Immature natural killer cell (primary cell): Measurements from ENCODE around the gene ZBED4. TPM values are rescaled to one million over a fixed set of nuclear protein-coding genes. Genes with fewer than 3 reads are reported as not detected.
A peak's percentile ranks its signal among the peaks of the same experiment; 100 is the strongest.

Source experiments
- DNase-seq, 3 donors: peaks; one replicate each; pipeline ENCODE4 v3.0.0; 2022; ENCODE audit warnings: mixed read lengths in 1 of 3
- H3K27ac Mint-ChIP-seq, 6 donors: one replicate each; pipeline ENCODE4 v1.8.0; 2020; ENCODE audit warnings: mixed read lengths in 6 of 6, mild to moderate bottlenecking in 5 of 6, inconsistent platforms in 4 of 6, moderate library complexity in 3 of 6
- H3K27me3 Mint-ChIP-seq, 3 donors: one replicate each; pipeline ENCODE4 v1.8.0; 2020 to 2021; ENCODE audit warnings: low read depth in 3 of 3, mild to moderate bottlenecking in 3 of 3, mixed read lengths in 3 of 3, moderate library complexity in 3 of 3, inconsistent platforms in 1 of 3
- H3K36me3 Mint-ChIP-seq, 3 donors: one replicate each; pipeline ENCODE4 v1.8.0; 2020; ENCODE audit warnings: mixed read lengths in 3 of 3, inconsistent platforms in 2 of 3, mild to moderate bottlenecking in 2 of 3
- H3K4me1 Mint-ChIP-seq, 2 donors: one replicate each; pipeline ENCODE4 v1.8.0; 2020; ENCODE audit warnings: inconsistent platforms in 2 of 2, mild to moderate bottlenecking in 2 of 2, mixed read lengths in 2 of 2, moderate library complexity in 1 of 2
- H3K4me3 Mint-ChIP-seq, 5 donors: one replicate each; pipeline ENCODE4 v1.8.0; 2020; ENCODE audit warnings: mild to moderate bottlenecking in 5 of 5, mixed read lengths in 5 of 5, inconsistent platforms in 3 of 5, moderate library complexity in 3 of 5
- H3K9me3 Mint-ChIP-seq, 6 donors: one replicate each; pipeline ENCODE4 v1.8.0; 2020; ENCODE audit warnings: mild to moderate bottlenecking in 6 of 6, mixed read lengths in 6 of 6, inconsistent platforms in 4 of 6, moderate library complexity in 3 of 6
- polyA plus RNA-seq, 3 donors: library from polyadenylated mRNA; unstranded; fragments of 300-500 nt; fragmentation: Illumina TruSeq; gene quantifications; one replicate each; pipeline ENCODE4 v1.2.3, GENCODE V29; 2021

The ZBED4 gene
- polyA plus RNA-seq, 3 donors from 2014 or later = 4.1 to 9.7 (median 4.6) TPM

DNA sequence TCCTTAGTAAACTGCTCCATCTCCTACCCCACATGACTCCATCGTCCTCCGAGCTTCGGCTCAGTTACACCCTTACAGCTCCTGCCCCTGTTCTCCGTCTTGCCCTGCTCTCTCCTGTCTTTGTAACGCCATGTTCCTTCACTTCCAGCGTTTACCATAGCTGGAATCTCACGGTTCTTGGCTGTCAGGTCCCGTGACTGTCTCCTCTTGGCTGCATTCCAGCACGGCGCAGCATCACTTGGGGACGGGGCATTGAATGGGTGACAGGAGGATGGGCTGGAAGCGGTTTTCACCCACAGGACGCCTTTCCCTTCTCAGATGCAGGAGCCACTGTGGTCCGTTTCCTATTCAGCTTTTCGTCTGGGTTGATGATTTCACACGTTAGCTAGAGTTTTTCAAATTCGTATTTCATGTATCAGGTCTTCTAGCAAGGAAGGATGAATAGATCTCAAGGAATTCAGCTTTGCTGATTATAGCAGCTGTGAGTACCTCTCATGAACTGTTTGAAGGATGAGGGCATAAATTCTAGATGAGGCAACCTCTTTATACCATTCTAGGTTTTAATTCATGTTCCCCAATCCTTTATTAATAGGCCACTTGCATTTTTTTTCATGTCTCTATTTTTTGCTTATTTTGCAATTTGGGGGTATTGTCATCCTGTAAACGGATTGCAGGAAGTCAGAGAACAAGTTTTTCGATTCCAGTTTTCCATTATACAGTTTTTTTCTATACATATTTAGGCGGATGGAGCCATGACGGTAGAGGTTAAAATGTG, 29.1 kb downstream of the ZBED4 start:
- no peak for DNase-seq
- H3K36me3 Mint-ChIP-seq = peaks cover 17 to 39% (median 19%) of the 10 kb centered on the region in 3 donors
- H3K27ac Mint-ChIP-seq = peak overlapping the region in 3 of 6 donors; percentile 0 to 54 (median 53)
- H3K4me3 Mint-ChIP-seq = peak overlapping the region in 1 of 5 donors; percentile 6
- H3K4me1 Mint-ChIP-seq = peaks cover 33 to 46% of the 10 kb centered on the region in 2 donors
- peaks cover 0 to 14% (median 5%) of the 10 kb centered on the region in 3 donors for H3K27me3 Mint-ChIP-seq
- no peaks in the 10 kb centered on the region for H3K9me3 Mint-ChIP-seq

DNA sequence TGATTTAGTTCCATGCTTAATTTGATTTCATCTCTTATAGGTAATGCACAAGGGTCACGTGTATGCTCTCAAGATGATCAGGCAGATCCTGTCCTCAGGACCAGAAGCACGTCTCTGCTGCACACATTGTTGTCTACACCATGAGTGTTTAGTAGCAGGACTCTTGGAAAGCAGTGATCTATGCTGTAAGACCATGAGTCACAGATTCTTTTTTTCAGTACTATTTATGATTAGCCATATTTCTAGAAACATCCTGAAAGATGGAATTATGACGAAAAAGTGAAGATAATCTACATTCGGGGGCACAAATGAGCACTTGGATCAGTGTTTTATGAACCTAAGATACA, 29.6 kb downstream of the ZBED4 start:
- peaks cover 23 to 42% (median 23%) of the 10 kb centered on the region in 3 donors for H3K36me3 Mint-ChIP-seq
- H3K4me3 Mint-ChIP-seq = peak overlapping the region in 1 of 5 donors; percentile 6
- H3K27me3 Mint-ChIP-seq = peaks cover 0 to 14% (median 5%) of the 10 kb centered on the region in 3 donors
- DNase-seq = no peak
- no peaks in the 10 kb centered on the region for H3K9me3 Mint-ChIP-seq
- peak overlapping the region in 2 of 6 donors; percentile 7 to 53 for H3K27ac Mint-ChIP-seq
- H3K4me1 Mint-ChIP-seq = peaks cover 33 to 46% of the 10 kb centered on the region in 2 donors

DNA sequence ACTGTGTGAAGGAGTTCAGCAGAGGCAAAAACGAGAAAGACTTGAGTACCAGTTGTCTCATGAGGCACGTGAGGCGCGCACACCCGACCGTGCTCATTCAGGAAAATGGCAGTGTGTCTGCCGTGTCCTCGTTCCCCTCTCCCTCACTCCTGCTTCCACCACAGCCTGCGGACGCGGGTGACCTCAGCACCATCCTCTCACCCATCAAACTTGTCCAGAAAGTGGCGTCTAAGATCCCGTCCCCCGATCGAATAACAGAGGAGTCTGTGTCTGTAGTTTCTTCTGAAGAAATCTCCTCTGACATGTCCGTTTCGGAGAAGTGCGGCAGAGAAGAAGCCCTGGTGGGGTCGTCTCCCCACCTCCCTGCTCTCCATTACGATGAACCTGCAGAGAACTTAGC, 30.4 kb downstream of the ZBED4 start:
- no peaks in the 10 kb centered on the region for H3K9me3 Mint-ChIP-seq
- DNase-seq = no peak
- H3K4me1 Mint-ChIP-seq = peaks cover 31 to 46% of the 10 kb centered on the region in 2 donors
- no peak overlapping the region for H3K4me3 Mint-ChIP-seq
- peaks cover 23 to 49% (median 23%) of the 10 kb centered on the region in 3 donors for H3K36me3 Mint-ChIP-seq
- H3K27me3 Mint-ChIP-seq = peaks cover 0 to 14% (median 5%) of the 10 kb centered on the region in 3 donors
- H3K27ac Mint-ChIP-seq = no peak overlapping the region

DNA sequence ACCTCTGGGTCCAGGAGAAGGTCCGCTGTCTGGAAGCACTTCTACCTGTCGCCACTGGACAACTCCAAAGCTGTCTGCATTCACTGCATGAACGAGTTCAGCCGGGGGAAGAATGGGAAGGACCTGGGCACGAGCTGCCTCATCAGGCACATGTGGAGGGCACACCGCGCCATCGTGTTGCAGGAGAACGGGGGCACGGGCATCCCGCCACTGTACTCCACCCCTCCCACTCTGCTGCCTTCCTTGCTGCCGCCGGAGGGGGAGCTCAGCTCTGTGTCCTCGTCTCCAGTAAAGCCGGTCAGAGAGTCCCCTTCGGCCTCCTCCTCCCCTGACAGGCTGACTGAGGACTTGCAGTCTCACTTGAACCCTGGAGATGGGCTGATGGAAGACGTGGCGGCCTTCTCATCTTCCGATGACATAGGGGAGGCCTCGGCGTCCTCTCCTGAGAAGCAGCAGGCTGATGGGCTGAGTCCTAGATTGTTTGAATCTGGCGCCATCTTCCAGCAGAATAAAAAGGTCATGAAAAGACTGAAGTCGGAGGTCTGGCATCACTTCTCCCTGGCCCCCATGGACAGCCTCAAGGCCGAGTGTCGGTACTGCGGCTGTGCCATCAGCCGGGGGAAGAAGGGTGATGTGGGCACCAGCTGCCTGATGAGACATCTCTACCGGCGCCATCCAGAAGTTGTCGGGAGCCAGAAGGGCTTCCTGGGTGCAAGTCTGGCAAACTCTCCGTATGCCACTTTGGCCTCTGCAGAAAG, 31.0 kb downstream of the ZBED4 start:
- Mint-ChIP-seq H3K27me3 (peaks cover 0 to 13% (median 3%) of the 10 kb centered on the region in 3 donors), H3K4me3 (no peak overlapping the region), H3K9me3 (no peaks in the 10 kb centered on the region), H3K27ac (no peak overlapping the region), H3K4me1 (peaks cover 31 to 46% of the 10 kb centered on the region in 2 donors), H3K36me3 (peaks cover 27 to 55% (median 27%) of the 10 kb centered on the region in 3 donors)
- no peak for DNase-seq

DNA sequence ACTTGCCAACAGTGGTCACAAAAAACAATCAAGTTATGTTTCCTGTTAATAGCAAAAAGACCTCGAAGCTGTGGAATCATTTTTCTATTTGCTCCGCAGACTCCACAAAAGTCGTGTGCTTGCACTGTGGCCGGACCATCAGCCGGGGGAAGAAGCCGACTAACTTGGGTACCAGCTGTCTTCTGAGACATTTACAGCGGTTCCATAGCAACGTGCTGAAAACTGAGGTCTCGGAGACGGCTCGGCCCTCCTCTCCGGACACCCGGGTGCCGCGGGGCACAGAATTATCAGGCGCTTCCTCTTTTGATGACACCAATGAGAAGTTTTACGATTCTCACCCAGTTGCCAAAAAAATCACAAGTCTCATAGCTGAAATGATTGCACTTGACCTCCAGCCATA, 31.6 kb downstream of the ZBED4 start:
- Mint-ChIP-seq H3K9me3 (no peaks in the 10 kb centered on the region), H3K4me3 (no peak overlapping the region), H3K27me3 (peaks cover 0 to 13% (median 3%) of the 10 kb centered on the region in 3 donors), H3K4me1 (peaks cover 25 to 41% of the 10 kb centered on the region in 2 donors), H3K27ac (peak overlapping the region in 1 of 6 donors; percentile 48), H3K36me3 (peaks cover 28 to 61% (median 33%) of the 10 kb centered on the region in 3 donors)
- DNase-seq = no peak

DNA sequence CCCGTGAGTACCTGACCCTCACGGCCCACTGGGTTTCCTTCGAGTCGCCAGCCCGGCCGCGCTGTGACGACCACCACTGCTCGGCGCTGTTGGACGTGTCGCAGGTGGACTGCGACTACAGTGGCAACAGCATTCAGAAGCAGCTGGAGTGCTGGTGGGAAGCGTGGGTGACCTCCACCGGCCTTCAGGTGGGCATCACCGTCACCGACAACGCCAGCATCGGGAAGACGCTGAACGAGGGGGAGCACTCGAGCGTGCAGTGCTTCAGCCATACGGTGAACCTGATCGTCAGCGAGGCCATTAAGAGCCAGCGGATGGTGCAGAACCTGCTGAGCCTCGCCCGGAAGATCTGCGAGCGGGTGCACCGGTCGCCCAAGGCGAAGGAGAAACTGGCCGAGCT, 32.2 kb downstream of the ZBED4 start:
- Mint-ChIP-seq H3K4me3 (no peak overlapping the region), H3K27ac (peak overlapping the region in 1 of 6 donors; percentile 48), H3K27me3 (peaks cover 2 to 9% (median 3%) of the 10 kb centered on the region in 3 donors), H3K9me3 (no peaks in the 10 kb centered on the region), H3K36me3 (peaks cover 28 to 61% (median 33%) of the 10 kb centered on the region in 3 donors), H3K4me1 (peaks cover 22 to 35% of the 10 kb centered on the region in 2 donors)
- no peak for DNase-seq

DNA sequence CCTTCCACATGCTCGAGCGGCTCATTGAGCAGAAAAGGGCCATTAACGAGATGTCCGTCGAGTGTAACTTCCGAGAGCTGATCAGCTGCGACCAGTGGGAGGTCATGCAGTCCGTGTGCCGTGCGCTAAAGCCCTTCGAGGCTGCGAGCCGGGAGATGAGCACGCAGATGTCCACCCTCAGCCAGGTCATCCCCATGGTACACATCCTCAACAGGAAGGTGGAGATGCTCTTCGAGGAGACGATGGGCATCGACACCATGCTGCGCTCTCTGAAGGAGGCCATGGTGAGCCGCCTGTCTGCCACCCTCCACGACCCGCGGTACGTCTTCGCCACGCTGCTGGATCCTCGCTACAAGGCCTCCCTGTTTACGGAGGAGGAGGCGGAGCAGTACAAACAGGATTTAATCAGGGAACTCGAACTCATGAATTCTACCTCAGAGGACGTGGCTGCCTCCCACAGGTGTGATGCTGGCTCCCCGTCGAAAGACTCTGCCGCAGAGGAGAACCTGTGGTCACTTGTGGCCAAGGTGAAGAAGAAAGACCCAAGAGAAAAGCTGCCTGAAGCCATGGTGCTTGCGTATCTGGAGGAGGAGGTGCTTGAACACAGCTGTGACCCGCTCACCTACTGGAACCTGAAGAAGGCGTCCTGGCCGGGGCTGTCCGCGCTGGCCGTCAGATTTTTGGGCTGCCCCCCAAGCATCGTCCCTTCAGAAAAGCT, 32.9 kb downstream of the ZBED4 start:
- no peaks in the 10 kb centered on the region for H3K9me3 Mint-ChIP-seq
- peak; percentile 51 to 61 (median 51) for DNase-seq
- peak overlapping the region; percentile 40 to 82 (median 62) for H3K27ac Mint-ChIP-seq
- H3K27me3 Mint-ChIP-seq = peaks cover 2 to 9% (median 3%) of the 10 kb centered on the region in 3 donors
- peak overlapping the region in 3 of 5 donors; percentile 9 to 31 (median 24) for H3K4me3 Mint-ChIP-seq
- H3K36me3 Mint-ChIP-seq = peaks cover 33 to 67% (median 40%) of the 10 kb centered on the region in 3 donors
- H3K4me1 Mint-ChIP-seq = peaks cover 22 to 39% of the 10 kb centered on the region in 2 donors

DNA sequence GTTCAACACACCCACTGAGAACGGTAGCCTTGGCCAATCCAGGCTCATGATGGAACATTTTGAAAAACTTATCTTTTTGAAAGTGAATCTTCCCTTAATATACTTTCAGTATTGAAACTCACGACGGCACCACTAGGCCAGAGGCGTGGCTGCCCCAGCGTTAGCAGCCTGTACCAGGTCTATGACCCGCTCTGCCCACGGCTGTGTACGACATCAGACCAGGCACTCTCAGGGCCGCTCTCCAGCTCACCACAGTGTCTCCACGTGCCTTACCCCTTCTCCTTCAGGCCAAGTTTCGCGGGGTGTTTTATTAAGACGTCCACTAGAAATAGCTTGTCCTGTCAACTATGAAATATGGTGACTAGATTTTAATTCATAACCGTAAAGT, 33.4 kb downstream of the ZBED4 start:
- peaks cover 36 to 70% (median 42%) of the 10 kb centered on the region in 3 donors for H3K36me3 Mint-ChIP-seq
- H3K4me1 Mint-ChIP-seq = peaks cover 20 to 35% of the 10 kb centered on the region in 2 donors
- H3K4me3 Mint-ChIP-seq = peak overlapping the region in 3 of 5 donors; percentile 9 to 31 (median 24)
- H3K9me3 Mint-ChIP-seq = no peaks in the 10 kb centered on the region
- H3K27me3 Mint-ChIP-seq = peaks cover 2 to 9% (median 3%) of the 10 kb centered on the region in 3 donors
- peak overlapping the region; percentile 40 to 82 (median 62) for H3K27ac Mint-ChIP-seq
- no peak for DNase-seq

DNA sequence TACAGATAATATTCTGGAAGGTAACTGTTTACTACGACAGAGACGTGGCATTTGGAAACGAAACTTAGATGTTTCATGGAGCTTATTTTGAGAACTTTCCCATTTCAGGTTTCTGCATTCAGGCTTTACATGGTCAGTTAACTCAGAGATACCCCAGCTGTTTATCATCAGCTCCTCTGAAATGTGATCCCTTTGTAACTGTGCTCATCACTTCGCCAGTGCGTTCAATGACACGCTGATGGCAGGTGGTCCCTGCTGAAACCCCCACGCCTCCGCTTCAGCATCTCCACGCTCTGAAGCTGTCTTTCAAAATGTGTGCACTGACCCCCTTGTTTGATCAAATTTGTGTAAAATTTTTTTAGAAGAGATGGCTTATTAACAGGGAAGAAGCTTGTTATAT, 34.1 kb downstream of the ZBED4 start:
- Mint-ChIP-seq H3K4me1 (peaks cover 17 to 29% of the 10 kb centered on the region in 2 donors), H3K27ac (no peak overlapping the region), H3K4me3 (no peak overlapping the region), H3K27me3 (peaks cover 2 to 8% (median 3%) of the 10 kb centered on the region in 3 donors), H3K9me3 (no peaks in the 10 kb centered on the region), H3K36me3 (peaks cover 36 to 67% (median 42%) of the 10 kb centered on the region in 3 donors)
- DNase-seq = no peak

DNA sequence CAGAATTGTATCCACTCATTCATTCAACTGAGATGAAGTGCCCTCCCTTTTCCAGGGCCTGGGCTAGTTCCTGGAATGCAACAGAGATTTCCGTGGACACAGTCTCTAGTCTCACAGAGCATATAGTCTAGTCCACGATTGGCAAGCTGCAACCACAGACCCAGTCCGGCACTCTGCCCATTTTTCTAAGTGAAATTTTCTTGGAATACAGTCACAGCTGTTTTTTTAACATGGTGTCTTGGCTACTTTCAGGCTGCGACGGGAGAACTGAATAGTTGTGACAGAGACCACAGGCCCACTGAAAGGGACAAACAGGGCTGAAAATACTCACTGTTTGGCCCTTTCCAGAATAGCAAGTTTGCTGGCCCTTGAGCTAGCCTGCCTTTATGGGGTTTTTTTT, 35.4 kb downstream of the ZBED4 start:
- peaks cover 11 to 18% of the 10 kb centered on the region in 2 donors for H3K4me1 Mint-ChIP-seq
- H3K27ac Mint-ChIP-seq = no peak overlapping the region
- H3K9me3 Mint-ChIP-seq = no peaks in the 10 kb centered on the region
- no peak overlapping the region for H3K4me3 Mint-ChIP-seq
- H3K27me3 Mint-ChIP-seq = peaks cover 2 to 3% (median 3%) of the 10 kb centered on the region in 3 donors
- peaks cover 30 to 60% (median 44%) of the 10 kb centered on the region in 3 donors for H3K36me3 Mint-ChIP-seq
- no peak for DNase-seq

DNA sequence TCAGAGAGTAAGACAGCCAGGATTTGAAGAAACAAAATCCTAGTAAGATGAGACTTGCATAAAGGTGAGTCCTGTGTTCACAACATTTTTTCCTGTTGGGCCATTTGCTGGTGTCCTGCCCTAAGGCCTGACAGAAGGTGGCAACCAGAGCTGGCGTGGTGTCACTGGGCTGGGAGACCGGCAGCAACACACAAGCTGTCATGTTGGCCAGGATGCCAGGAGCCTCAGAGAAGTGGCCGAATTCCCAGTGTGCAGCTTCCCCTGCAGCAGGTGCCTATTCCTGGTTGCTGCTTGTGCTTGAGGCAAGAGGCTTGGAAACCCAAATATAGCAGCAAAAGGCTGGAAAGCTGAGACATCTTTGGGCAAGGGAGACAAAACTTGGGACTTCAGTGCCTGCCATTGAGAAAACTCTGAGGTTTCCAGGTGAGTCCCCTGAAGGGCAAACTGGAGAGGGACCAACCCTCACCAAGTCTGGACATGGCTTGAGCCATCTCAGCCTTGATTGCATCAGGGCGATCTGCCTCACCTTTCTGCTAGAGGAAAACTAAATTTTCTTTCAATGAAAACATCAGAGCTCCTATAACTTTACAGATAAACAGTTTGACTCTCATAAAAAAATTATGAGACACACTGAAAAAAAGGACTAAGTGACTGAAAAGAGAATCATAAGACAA, 38.7 kb downstream of the ZBED4 start:
- Mint-ChIP-seq H3K27ac (peak overlapping the region in 1 of 6 donors; percentile 53), H3K27me3 (peaks cover 0 to 2% (median 1%) of the 10 kb centered on the region in 3 donors), H3K36me3 (peaks cover 20 to 46% (median 38%) of the 10 kb centered on the region in 3 donors), H3K9me3 (no peaks in the 10 kb centered on the region), H3K4me3 (no peak overlapping the region), H3K4me1 (peaks cover 3 to 7% of the 10 kb centered on the region in 2 donors)
- DNase-seq = no peak

DNA sequence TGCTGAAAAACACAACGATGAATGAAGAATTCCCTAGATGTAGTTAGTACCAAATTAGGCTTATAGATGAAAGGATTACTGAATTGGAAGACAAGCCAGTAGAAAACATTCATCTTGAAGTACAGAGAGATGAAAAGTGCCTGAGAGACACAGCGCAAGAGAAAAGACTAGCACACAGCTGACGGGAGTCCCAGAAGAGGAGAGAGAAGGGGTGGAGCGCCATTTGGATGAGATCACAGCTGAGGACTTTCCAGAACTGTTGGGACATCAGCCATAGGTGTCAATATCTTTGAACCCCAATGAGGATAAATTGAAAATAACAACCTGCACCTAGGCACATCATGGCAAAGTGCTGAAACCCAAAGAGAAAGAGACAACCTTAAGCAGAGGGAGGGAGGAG, 39.4 kb downstream of the ZBED4 start:
- DNase-seq = no peak
- peaks cover 3 to 7% of the 10 kb centered on the region in 2 donors for H3K4me1 Mint-ChIP-seq
- H3K27ac Mint-ChIP-seq = peak overlapping the region in 2 of 6 donors; percentile 52 to 53
- H3K36me3 Mint-ChIP-seq = peaks cover 17 to 43% (median 35%) of the 10 kb centered on the region in 3 donors
- no peaks in the 10 kb centered on the region for H3K9me3 Mint-ChIP-seq
- no peak overlapping the region for H3K4me3 Mint-ChIP-seq
- peaks cover 0 to 2% (median 1%) of the 10 kb centered on the region in 3 donors for H3K27me3 Mint-ChIP-seq
